Glomerular endothelial cell (primary cell): ENCODE results near the gene PYDC1. TPM values are rescaled to one million over a fixed set of nuclear protein-coding genes. Genes with fewer than 3 reads are reported as not detected.
"Not testable (repeated sequence)": the region's sequence is repeated elsewhere in the genome, so short reads cannot be mapped to it uniquely, and the experiment has no call there.

ENCODE experiments used
- DNase-seq: peaks from one replicate; pipeline ENCODE4 v3.0.0-alpha.2; 2011; ENCODE audit warnings: low read depth, low spot score; ENCODE audit errors: extremely low read depth
- total RNA-seq: library from RNA; depleted of rRNA; stranded (reverse); fragments of >200 nt; gene quantifications from 2 replicates; pipeline ENCODE4 v1.2.3, GENCODE V29; 2015

The PYDC1 gene
- total RNA-seq, 1 donor from 2014 or later: not detected

DNA sequence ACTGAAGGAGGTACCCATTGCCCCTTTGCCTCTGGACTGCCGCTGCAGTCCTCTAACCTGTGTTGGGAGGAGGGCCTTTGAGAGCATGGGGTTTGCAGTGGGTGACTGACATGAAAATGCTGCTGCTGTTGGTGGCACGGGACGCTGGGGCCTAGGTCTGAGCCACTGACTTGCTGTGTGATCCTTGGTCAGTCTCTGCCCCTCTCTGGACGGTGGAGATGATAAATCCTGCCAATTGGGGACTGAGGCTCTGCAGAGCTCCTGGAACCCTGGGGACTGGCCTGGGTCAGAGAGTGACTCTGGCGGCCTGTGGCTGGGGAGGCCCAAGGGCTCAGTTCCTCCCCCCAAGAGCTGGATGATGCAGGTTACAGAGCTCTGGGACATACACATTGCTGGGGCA lies 6.1 kb upstream of the PYDC1 start:
- DNase-seq: no peak

DNA sequence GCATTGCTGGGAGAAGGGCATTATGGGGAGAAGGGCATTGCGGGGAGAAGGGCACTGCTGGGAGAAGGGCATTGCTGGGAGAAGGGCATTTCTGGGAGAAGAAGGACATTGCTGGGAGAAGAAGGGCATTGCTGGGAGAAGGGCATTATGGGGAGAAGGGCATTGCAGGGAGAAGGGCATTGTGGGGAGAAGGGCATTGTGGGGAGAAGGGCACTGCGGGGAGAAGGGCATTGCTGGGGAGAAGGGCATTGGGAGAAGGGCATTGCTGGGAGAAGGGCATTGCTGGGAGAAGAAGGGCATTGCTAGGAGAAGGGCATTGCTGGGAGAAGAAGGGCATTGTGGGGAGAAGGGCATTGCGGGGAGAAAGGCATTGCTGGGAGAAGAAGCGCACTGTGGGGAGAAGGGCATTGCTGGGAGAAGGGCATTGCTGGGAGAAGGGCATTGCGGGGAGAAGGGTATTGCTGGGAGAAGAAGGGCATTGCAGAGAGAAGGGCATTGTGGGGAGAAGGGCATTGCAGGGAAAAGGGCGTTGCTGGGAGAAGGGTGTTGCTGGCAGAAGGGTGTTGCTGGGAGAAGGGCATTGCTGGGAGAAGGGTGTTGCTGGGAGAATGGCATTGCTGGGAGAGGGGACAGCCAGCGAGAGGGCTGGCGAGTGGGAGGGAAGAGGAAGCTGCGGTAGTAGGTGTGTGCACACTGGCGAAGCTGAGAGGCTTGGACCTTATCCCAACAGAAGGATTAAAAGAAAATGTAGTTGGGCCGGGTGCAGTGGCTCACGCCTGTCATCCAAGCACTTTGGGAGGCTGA lies 4.6 kb upstream of the PYDC1 start:
- no peak for DNase-seq

GRCh38 chr16:31219154-31219741 lies 2.3 kb upstream of the PYDC1 start:
- no peak for DNase-seq

DNA sequence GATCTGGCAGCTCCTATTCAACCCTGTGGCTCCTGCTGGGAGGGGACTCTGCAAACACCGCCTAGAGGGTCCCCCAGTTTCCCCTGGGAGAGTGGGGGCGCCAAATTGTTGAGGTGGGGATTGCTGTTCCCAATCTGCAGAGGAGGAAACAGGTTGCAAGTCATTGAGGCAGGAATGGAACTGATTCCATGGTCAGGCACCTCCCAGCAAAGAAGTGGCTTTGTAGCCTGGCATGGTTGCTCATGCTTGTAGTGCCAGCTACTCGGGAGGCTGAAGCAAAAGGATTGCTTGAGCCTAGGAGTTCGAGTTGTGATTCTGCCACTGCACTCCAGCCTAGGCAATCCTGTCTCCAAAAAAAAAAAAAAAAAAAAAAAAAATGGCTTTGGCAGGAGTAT lies 198 bp upstream of the PYDC1 start:
- no peak for DNase-seq

- no peak for DNase-seq
These were observed 1.4 kb downstream of the PYDC1 start for GRCh38 chr16:31215287-31216162.

GRCh38 chr16:31214708-31215286 lies 2.1 kb downstream of the PYDC1 start:
- no peak for DNase-seq

GRCh38 chr16:31213877-31214707 lies 2.8 kb downstream of the PYDC1 start, which contains the start of gene TRIM72:
TSS of gene TRIM72 (plus strand) at chr16:31214119. CDS start at chr16:31214739, 620 bp downstream.
- no peak for DNase-seq

DNA sequence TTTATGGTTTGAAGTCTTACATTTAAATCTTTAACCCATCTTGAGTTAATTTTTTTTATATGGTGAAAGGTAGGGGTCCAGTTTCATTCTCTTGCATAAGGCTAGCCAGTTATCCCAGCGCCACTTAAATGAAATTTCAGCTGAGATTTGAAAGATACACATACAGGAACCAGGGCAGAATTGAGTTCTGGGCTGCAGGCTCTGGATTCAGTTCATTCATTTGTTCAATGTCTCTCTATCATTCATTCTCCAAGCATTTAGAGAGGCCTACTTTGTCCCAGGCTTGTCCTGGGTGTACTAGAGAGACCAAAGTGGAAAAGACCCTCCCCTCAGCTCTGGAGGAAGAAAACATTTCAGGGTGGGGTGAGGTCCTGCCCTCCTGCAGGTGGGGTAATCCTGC lies 3.6 kb downstream of the PYDC1 start:
- no peak for DNase-seq

GRCh38 chr16:31206776-31207175 lies 10.2 kb downstream of the PYDC1 start:
- no peak for DNase-seq

- no peak for DNase-seq
These were observed 11.9 kb downstream of the PYDC1 start for GRCh38 chr16:31204871-31205666.

DNA sequence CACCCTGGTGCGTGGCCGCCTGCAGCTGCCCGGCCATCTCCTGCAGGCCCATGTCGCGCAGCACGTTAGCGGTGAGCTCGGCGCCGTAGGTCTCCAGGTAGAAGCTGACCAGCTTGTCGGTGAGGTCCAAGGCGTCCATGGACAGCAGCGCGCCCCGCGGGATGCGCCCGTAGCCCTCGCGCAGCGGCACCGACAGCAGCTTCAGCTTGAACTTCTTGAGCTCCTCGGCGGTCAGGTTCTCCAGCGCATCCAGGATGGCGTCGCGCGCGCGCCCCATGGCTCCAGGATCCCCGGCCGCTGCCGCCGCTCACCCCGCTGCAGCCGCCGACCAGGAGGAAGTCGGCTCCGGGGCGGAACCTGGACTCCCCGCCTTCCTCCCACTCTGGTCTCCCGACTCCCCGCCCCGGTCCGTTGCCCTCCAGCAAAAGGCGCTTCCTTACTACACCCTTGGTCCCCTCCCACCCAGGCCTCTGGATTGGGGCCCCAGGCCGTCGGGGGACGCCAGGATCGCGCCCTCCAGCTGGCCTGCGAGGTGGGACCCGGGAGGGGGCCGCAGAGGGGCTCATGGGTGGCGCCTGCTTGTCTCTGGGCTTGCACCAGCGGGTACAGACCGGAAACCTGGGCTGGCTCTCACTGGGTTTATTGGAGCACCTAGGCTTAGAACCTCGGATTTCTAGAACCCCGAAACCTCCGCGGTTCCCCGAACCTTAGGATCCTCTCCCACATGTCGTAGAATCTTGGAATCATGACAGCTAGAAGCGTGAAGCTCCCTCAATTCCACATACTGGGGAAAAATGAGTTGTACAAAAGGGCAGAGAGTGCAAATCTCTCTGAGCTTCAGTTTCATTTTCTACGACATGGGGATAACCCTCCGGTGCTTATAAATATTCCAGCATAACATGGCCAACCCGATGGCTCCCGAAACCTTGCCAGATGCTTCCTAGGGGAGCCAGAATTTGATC lies 14.2 kb downstream of the PYDC1 start, which contains the start of gene PYCARD:
PYCARD (minus strand) TSS at position 347 of the 962 bp plus-strand sequence; CDS start at position 277, 70 bp downstream.
- no peak for DNase-seq

- DNase-seq: no peak
These were observed 15.1 kb downstream of the PYDC1 start for GRCh38 chr16:31201582-31202413.

DNA sequence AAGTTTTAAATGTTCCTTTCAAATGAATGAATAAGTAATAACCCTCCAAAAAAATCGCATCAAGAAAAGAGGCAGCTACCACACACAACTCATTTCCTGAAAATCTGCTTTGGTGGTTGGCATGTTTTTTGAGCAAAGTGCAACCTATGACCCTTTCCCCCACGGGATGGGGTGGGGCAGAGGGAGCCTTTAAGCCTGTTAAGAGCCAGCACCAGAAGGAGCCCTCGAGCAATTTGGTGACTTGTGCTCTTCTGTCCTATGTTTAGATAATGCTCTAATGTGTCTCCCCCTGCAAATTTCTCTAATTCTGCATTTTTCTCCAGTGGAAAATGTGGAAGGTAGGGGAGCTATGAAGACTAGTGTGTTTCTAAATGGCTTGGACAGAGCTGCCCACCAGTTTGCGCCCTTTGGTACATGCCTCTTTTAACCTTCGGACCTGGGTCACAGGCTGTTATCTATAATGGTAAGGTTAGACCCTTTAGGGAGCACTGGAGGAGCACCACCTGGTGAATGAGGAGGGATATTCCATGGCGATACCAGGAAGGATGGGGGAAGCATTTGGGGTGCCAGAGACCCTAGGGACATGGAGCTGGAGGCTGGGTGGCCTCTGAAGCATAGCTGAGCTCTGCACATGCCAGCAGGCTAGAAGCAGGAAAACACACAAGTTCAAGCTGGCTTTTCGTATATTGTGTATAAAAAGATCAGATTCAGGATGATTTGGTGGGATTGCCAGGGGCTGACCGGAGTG lies 15.9 kb downstream of the PYDC1 start:
- no peak for DNase-seq

- not testable (repeated sequence) for DNase-seq
These were observed 16.8 kb downstream of the PYDC1 start for GRCh38 chr16:31200111-31200510.

GRCh38 chr16:31199430-31200041 lies 17.4 kb downstream of the PYDC1 start:
- DNase-seq: no peak
